K562 (cell line): Measurements from ENCODE around the gene CARMIL3. TPM values are rescaled to one million over a fixed set of nuclear protein-coding genes. Genes with fewer than 3 reads are reported as not detected.

Experiments used
- FOXA3 ChIP-seq, 2 experiments: fragments of 450-650 bp in 1 of 2; sonication (generic) in 1 of 2; formaldehyde crosslinking; IDR thresholded peaks in 1 of 2; conservative IDR thresholded peaks in 1 of 2; 2 replicates each; pipeline versions ENCODE4 v1.4.0 to v1.8.0; 2020 to 2022; ENCODE audit warnings: mild to moderate bottlenecking in 2 of 2, missing genetic modification reagents in 1 of 2
- FOXK2 ChIP-seq, 2 experiments: fragments of 450-650 bp; IDR thresholded peaks in 1 of 2; conservative IDR thresholded peaks in 1 of 2; 2 replicates each; pipeline ENCODE4 v1.6.1; 2016; ENCODE audit warnings: low read depth in 2 of 2, mild to moderate bottlenecking in 1 of 2
- KLF6 ChIP-seq: fragments of 250-450 bp; sonication (Bioruptor Pico); IDR thresholded peaks from 2 replicates; pipeline ENCODE4 v1.4.0; 2020; ENCODE audit warnings: mild to moderate bottlenecking, moderate library complexity, borderline replicate concordance
- MBD2 ChIP-seq: sonication (generic); IDR thresholded peaks from 2 replicates; pipeline ENCODE4 v1.6.1; 2016; ENCODE audit warnings: low read depth, borderline replicate concordance
- MTF1 ChIP-seq: fragments of 250-450 bp; sonication (Bioruptor Pico); IDR thresholded peaks from 2 replicates; pipeline ENCODE4 v1.9.0; 2021; ENCODE audit warnings: moderate library complexity, mild to moderate bottlenecking, inconsistent platforms, borderline replicate concordance
- NCOA6 ChIP-seq: fragments of 450-650 bp; IDR thresholded peaks from 2 replicates; pipeline ENCODE4 v1.6.1; 2017; ENCODE audit warnings: mild to moderate bottlenecking
- SMC3 ChIP-seq: conservative IDR thresholded peaks from 2 replicates; pipeline ENCODE4 v1.6.1; 2011; ENCODE audit warnings: low read depth, low read length, improper control_type of control experiment; ENCODE audit not compliant: insufficient read depth
- ZNF696 ChIP-seq: fragments of 250-450 bp; sonication (Bioruptor Pico); conservative IDR thresholded peaks from 2 replicates; pipeline ENCODE4 v1.4.0; 2020; ENCODE audit warnings: mild to moderate bottlenecking, moderate library complexity
- polyA plus RNA-seq, 8 experiments: library from polyadenylated mRNA; depleted of rRNA in 4 of 8; stranded (reverse) in 5 of 8; unstranded in 3 of 8; fragments of >200 nt; fragmentation: Nextera tagmentation in 2 of 8; fragmentation: Illumina TruSeq in 1 of 8; extraction: Ambion mirVana in 2 of 8; extraction: Trizol in 1 of 8; gene quantifications; 2 replicates each; pipeline versions ENCODE4 v1.2.1 to v1.2.3, GENCODE V29; 2011 to 2014; ENCODE audit warnings: inconsistent platforms in 1 of 8, missing spikeins in 1 of 8
- total RNA-seq, 7 experiments: library from RNA; depleted of rRNA in 6 of 7; stranded (reverse); fragments of >200 nt in 6 of 7; fragmentation: Illumina TruSeq in 2 of 7; extraction: Trizol in 2 of 7; gene quantifications; 2 replicates each; pipeline versions ENCODE4 v1.2.1 to v1.2.3, GENCODE V29; 2011 to 2021; ENCODE audit warnings: low replicate concordance in 1 of 7
- TF ChIP-seq, protein P1 (sequence below): fragments of 250-450 bp; sonication (Bioruptor Pico); IDR thresholded peaks from 2 replicates; pipeline ENCODE4 v1.9.0; 2021; ENCODE audit warnings: mild to moderate bottlenecking, inconsistent platforms
- TF ChIP-seq, protein P2 (sequence below): fragments of 450-650 bp; formaldehyde crosslinking; IDR thresholded peaks from 2 replicates; pipeline ENCODE4 v1.4.0; 2022; ENCODE audit warnings: missing genetic modification characterization
- TF ChIP-seq, protein P3 (sequence below): sonication (generic); formaldehyde crosslinking; IDR thresholded peaks from 2 replicates; pipeline ENCODE4 v1.5.0; 2020; ENCODE audit warnings: missing genetic modification reagents
- TF ChIP-seq, protein P4 (sequence below), 2 experiments: IDR thresholded peaks; 2 replicates each; pipeline ENCODE4 v1.6.1; 2011; ENCODE audit warnings: borderline replicate concordance in 1 of 2, control low read depth in 1 of 2, low read depth in 1 of 2, low read length in 1 of 2, mild to moderate bottlenecking in 1 of 2, mixed read lengths in 1 of 2, moderate library complexity in 1 of 2; ENCODE audit not compliant: insufficient read depth in 1 of 2, insufficient read length in 1 of 2, poor library complexity in 1 of 2, severe bottlenecking in 1 of 2; ENCODE audit errors: extremely low read depth in 1 of 2
- TF ChIP-seq, protein P5 (sequence below): sonication (generic); formaldehyde crosslinking; IDR thresholded peaks from 2 replicates; pipeline ENCODE4 v1.8.0; 2022; ENCODE audit warnings: mild to moderate bottlenecking, missing genetic modification reagents
- TF ChIP-seq, protein P6 (sequence below): fragments of 250-450 bp; sonication (Bioruptor Pico); IDR thresholded peaks from 2 replicates; pipeline ENCODE4 v1.4.0; 2020

The CARMIL3 gene
- total and polyA plus RNA-seq, 9 of the 15 experiments (the other 6 are each of a cell fraction or from before 2014, with no cell fraction given): 0.01 to 0.11 (median 0.05) TPM; not detected in 5

DNA sequence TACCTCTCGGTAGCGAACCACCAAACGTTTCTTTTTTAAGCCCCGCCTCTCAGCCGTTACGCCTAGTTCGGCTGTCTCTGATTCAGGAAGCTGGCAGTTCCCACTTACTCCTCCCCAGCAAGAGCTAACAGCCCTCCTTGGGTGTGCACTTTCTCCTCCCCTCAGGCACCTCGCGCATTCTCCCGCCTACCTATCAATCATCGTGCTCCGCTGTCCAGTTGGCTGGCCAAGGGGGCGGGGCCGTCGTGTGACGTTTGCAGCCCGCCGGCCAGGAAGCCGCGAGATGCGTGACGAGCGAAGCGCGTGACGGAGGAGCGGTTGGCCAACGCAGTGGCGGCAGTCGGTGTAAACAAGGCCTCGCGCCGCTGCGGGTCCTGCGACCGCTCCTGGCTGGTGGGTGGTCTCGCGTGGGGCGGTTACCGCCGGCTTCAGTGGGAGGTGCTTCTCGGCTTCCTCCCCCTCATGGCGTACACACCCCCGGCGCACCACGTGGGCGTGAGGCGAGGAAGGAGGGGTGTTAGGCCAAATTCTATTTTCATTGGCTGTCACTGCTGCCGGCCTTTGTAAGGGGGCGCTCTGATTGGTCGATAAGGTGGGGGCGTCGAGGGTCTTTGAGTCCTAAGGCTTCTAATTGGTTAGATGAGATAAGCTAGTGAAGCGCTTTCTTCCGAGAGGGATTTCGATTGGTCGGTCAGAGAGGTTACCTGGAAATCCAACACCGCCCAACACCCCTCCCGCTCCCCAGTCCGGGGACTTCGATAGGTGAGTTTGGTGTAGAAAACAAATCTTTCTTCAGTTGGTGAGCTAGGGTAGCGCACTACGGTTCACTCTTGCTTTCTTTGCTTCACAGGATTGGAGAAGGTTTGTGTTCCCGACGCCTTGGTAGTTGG lies 63.0 kb downstream of the CARMIL3 start, which contains the start of the genes DCAF11 and NRL (continued):
- TF ChIP-seq MTF1 (no peak), FOXK2 (conservative IDR thresholded peaks at IDR 0.05 in 1 of 2, IDR thresholded peaks at IDR 0.05 in 1 of 2; ENCODE audit: low read depth in 2 of 2) (peak; percentile 97 to 98), FOXA3 (CRISPR knock-in tag; conservative IDR thresholded peaks at IDR 0.05 in 1 of 2, IDR thresholded peaks at IDR 0.05 in 1 of 2) (peak; percentile 6 to 94; a peak in 2 of 4 replicates), ZNF696 (CRISPR knock-in tag) (no peak), NCOA6 (0 out of 2 replicates have a peak, but pooled peaks have one; percentile 10), SMC3 (no peak), KLF6 (CRISPR knock-in tag) (peak; percentile 16; the same call in 1 of the 2 replicates), MBD2 (peak; percentile 96)
- TF ChIP-seq, protein P1, sequence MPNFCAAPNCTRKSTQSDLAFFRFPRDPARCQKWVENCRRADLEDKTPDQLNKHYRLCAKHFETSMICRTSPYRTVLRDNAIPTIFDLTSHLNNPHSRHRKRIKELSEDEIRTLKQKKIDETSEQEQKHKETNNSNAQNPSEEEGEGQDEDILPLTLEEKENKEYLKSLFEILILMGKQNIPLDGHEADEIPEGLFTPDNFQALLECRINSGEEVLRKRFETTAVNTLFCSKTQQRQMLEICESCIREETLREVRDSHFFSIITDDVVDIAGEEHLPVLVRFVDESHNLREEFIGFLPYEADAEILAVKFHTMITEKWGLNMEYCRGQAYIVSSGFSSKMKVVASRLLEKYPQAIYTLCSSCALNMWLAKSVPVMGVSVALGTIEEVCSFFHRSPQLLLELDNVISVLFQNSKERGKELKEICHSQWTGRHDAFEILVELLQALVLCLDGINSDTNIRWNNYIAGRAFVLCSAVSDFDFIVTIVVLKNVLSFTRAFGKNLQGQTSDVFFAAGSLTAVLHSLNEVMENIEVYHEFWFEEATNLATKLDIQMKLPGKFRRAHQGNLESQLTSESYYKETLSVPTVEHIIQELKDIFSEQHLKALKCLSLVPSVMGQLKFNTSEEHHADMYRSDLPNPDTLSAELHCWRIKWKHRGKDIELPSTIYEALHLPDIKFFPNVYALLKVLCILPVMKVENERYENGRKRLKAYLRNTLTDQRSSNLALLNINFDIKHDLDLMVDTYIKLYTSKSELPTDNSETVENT: 0 out of 2 replicates have a peak, but pooled peaks have one; percentile 18
- TF ChIP-seq, protein P2, sequence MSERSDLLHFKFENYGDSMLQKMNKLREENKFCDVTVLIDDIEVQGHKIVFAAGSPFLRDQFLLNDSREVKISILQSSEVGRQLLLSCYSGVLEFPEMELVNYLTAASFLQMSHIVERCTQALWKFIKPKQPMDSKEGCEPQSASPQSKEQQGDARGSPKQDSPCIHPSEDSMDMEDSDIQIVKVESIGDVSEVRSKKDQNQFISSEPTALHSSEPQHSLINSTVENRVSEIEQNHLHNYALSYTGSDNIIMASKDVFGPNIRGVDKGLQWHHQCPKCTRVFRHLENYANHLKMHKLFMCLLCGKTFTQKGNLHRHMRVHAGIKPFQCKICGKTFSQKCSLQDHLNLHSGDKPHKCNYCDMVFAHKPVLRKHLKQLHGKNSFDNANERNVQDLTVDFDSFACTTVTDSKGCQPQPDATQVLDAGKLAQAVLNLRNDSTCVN (CRISPR knock-in tag): no peak
- TF ChIP-seq, protein P3, sequence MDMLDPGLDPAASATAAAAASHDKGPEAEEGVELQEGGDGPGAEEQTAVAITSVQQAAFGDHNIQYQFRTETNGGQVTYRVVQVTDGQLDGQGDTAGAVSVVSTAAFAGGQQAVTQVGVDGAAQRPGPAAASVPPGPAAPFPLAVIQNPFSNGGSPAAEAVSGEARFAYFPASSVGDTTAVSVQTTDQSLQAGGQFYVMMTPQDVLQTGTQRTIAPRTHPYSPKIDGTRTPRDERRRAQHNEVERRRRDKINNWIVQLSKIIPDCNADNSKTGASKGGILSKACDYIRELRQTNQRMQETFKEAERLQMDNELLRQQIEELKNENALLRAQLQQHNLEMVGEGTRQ: peak; percentile 91
- TF ChIP-seq, protein P4, sequence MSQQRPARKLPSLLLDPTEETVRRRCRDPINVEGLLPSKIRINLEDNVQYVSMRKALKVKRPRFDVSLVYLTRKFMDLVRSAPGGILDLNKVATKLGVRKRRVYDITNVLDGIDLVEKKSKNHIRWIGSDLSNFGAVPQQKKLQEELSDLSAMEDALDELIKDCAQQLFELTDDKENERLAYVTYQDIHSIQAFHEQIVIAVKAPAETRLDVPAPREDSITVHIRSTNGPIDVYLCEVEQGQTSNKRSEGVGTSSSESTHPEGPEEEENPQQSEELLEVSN (IDR thresholded peaks at IDR 0.05; ENCODE audit: borderline replicate concordance in 1 of 2, extremely low read depth in 1 of 2, insufficient read depth in 1 of 2, insufficient read length in 1 of 2, low read depth in 1 of 2, low read length in 1 of 2, poor library complexity in 1 of 2, severe bottlenecking in 1 of 2): peak in 1 of 2 experiments; percentile 75
- TF ChIP-seq, protein P5, sequence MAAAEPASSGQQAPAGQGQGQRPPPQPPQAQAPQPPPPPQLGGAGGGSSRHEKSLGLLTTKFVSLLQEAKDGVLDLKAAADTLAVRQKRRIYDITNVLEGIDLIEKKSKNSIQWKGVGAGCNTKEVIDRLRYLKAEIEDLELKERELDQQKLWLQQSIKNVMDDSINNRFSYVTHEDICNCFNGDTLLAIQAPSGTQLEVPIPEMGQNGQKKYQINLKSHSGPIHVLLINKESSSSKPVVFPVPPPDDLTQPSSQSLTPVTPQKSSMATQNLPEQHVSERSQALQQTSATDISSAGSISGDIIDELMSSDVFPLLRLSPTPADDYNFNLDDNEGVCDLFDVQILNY (CRISPR knock-in tag): no peak
- TF ChIP-seq, protein P6, sequence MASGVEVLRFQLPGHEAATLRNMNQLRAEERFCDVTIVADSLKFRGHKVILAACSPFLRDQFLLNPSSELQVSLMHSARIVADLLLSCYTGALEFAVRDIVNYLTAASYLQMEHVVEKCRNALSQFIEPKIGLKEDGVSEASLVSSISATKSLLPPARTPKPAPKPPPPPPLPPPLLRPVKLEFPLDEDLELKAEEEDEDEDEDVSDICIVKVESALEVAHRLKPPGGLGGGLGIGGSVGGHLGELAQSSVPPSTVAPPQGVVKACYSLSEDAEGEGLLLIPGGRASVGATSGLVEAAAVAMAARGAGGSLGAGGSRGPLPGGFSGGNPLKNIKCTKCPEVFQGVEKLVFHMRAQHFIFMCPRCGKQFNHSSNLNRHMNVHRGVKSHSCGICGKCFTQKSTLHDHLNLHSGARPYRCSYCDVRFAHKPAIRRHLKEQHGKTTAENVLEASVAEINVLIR (CRISPR knock-in tag): peak; percentile 83
